GM19395 (cell line): ENCODE data around the gene SLC27A4.
"Not testable (repeated sequence)": the region's sequence is repeated elsewhere in the genome, so short reads cannot be mapped to it uniquely, and the experiment has no call there.

Experiments used
- ATAC-seq: cut with Tn5 transposase; IDR thresholded peaks from one replicate; pipeline ENCODE4 v1.9.1; 2021; ENCODE audit warnings: mild to moderate bottlenecking, moderate library complexity; ENCODE audit not compliant: unreplicated experiment

Gene SLC27A4

DNA sequence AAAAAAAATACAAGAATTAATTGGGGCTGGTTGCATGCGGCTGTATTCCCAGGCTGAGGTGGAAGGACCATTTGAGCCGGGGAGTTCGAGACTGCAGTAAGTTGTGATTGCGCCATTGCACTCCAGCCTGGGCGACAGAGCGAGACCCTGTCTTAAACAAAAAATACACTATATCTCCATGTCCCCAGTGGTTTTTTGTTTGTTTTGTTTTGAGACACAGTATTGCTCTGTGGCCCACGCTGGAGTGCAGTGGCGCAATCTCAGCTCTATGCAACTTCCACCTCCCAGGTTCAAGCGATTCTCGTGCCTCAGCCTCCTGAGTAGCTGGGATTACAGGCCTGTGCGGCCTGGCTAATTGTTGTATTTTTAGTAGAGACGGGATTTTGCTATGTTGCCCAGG, 16.5 kb upstream of the SLC27A4 start:
- ATAC-seq = no peak

- no peak for ATAC-seq
Measured at GRCh38 chr9:128324401-128324800, 15.9 kb upstream of the SLC27A4 start.

DNA sequence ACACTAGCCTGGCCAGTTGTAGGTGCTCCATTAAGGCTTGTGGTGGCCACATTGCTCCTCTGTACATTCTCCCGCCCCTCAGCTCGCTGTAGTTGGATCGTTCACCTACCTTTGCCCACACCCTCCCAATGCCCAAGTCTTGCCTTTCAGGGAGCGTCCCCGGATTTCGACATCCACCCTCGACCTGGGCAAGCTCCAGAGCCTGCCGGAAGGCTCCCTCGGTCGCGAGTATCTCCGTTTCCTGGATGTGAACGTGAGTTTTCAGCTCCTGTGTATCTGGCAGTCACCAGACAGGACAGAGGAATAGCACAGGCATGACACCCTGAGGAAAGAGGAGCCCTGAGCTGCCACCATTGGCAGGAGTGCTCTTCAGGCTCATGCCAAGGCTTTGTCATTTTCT, 14.7 kb upstream of the SLC27A4 start:
- ATAC-seq = no peak

DNA sequence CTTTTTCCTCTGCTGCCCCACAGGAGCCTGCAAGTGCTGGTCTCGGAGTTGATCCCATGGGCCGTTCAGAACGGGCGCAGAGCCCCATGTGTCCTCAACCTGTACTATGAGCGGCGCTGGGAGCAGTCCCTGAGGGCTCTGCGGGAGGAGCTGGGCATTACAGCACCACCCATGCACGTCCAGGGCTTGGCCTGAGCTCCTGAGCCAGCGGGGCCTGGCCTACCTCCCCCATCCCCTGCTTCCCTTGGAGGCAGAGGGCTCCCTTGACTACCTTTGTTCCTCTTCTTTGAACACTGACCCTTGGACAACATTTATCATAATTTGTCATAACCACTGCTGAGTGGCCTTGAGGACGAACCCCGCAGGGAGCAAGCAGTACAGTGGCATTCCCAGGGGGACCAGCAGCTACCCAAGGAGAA, 6.9 kb upstream of the SLC27A4 start:
- ATAC-seq = no peak

DNA sequence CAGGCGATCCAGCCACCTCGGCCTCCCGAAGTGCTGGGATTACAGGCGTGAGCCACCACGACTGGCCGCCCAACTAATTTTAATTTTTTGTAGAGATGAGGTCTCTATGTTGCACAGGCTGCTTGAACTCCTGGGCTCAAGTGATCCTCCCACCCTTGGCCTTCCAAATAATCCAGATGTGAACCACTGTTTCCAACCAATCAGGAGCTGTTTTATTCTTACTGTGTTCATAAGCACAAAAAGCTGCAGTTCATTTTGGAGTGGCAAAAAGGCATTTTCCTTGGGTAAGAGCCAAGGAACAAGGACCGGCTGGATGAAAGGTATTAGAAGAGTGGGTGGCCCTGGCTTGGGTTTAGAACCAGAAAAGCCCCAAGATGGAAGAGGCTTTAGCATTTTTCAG, 5.2 kb upstream of the SLC27A4 start:
- no peak for ATAC-seq

GRCh38 chr9:128335914-128336313, 4.4 kb upstream of the SLC27A4 start:
- ATAC-seq = no peak

GRCh38 chr9:128337936-128338335, 2.4 kb upstream of the SLC27A4 start:
- no peak for ATAC-seq

GRCh38 chr9:128338852-128339614, 1.3 kb upstream of the SLC27A4 start:
- ATAC-seq = not testable (repeated sequence)

- peak; percentile 20 for ATAC-seq
Measured at GRCh38 chr9:128340691-128341434, 536 bp downstream of the SLC27A4 start.

DNA sequence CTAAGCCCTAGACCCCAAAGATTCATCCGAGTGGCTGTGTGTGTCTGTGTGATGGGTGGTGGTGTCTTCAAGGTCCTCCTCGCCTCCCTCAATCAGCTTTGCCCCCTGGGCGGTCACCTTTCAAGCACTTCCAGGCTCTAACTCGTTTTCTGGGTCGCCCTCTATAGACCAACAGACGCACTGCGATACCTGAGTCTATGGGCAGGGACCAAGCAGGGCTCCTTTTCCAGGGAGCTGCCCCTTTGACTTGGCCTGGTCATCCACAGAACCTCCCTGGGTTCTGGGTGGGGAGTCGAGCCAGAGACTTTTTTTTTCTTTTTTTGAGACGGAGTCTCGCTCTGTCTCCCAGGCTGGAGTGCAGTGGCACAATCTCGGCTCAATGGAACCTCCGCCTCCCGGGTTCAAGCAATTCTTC, 1.1 kb downstream of the SLC27A4 start:
- no peak for ATAC-seq

GRCh38 chr9:128342971-128343680, 2.8 kb downstream of the SLC27A4 start:
- no peak for ATAC-seq

- ATAC-seq = no peak
Measured at GRCh38 chr9:128343855-128344254, 3.5 kb downstream of the SLC27A4 start.

- no peak for ATAC-seq
Measured at GRCh38 chr9:128344931-128345605, 4.7 kb downstream of the SLC27A4 start.

DNA sequence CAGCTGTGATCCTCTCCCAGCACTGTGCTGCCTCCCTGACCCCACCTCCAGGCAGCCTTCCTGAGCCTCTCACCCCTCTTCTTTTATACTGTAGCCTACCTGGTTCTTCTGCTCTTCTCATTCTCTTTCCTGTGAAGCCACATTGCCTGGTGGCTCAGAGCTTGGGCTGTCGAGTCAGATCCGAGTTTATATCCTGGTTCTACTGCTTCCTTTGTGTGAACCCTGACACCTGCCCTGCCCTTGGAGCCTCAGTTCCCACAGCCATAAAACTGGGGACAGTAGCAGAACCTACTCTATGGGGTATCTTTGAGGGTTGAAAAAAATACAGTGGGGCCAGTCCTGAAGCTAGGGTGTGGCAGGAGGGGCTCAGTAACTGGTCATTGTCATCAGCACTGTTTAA, 8.8 kb downstream of the SLC27A4 start:
- ATAC-seq = no peak

GRCh38 chr9:128349772-128350171, 9.4 kb downstream of the SLC27A4 start:
- ATAC-seq = no peak

- no peak for ATAC-seq
Measured at GRCh38 chr9:128355451-128355850, 15.1 kb downstream of the SLC27A4 start.

DNA sequence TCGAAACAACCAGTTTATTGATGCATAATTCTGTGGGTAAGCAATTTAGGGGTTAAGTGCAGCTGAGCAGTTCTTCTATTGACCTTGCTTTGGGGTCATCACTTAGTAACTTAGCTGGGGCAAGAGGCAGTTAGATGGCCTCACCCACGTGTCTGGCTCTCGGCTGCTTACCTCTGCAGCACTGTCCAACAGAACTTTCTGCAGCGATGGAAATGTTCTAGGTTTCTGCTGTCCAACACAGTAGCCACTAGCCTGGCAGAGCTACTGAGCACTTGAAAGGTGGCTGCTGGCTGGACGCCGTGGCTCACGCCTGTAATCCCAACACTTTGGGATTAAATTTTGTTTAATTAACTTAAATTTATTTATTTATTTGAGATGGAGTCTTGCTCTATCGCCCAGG, 17.8 kb downstream of the SLC27A4 start:
- no peak for ATAC-seq

GRCh38 chr9:128358861-128359260, 18.5 kb downstream of the SLC27A4 start:
- ATAC-seq = no peak

DNA sequence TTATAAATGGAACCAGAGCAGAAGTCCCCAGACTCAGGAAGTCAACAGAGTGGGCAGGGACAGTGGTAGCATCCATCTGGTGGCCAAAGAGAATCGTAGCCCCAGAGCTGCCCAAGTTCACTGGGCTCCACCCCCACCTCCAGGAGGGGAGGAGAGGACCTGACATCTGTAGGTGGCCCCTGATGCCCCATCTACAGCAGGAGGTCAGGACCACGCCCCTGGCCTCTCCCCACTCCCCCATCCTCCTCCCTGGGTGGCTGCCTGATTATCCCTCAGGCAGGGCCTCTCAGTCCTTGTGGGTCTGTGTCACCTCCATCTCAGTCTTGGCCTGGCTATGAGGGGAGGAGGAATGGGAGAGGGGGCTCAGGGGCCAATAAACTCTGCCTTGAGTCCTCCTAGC, 20.5 kb downstream of the SLC27A4 start:
- no peak for ATAC-seq

DNA sequence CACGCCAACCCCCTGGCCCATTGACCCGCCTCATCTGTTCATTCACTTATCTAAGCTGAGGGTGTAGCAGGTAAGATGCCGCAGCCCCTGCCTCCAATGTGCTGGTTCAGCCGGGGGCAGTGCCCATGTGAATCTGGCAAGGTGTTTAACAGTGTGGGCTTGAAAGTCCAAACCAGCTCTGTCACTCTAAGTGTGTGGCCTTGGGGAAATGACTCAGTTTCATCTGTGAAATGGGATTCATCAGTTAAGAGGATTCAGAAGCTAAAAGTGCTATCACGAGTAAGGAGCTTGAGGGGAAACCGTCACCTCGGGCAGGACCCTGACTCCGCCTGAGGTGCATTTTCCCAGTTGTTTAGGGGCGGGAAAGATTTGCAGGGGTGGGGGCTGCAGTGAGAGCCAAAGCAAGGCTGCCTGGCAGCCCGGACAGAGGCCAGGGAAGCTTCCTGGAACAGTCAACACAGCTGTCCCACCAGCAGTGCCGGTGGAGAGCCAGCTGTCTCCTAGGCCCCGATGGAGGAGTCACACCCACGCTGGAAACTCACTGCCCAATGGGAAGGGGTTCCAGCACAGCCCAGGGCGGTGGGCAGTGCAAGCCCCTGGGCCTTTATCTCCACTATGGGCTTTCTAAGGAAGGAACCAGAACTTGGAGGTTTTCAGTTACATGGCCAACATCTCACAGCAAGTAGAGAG, 21.1 kb downstream of the SLC27A4 start:
- ATAC-seq = peak; percentile 17
